Measurements from ENCODE around the gene RUSC2.

Gene RUSC2

DNA sequence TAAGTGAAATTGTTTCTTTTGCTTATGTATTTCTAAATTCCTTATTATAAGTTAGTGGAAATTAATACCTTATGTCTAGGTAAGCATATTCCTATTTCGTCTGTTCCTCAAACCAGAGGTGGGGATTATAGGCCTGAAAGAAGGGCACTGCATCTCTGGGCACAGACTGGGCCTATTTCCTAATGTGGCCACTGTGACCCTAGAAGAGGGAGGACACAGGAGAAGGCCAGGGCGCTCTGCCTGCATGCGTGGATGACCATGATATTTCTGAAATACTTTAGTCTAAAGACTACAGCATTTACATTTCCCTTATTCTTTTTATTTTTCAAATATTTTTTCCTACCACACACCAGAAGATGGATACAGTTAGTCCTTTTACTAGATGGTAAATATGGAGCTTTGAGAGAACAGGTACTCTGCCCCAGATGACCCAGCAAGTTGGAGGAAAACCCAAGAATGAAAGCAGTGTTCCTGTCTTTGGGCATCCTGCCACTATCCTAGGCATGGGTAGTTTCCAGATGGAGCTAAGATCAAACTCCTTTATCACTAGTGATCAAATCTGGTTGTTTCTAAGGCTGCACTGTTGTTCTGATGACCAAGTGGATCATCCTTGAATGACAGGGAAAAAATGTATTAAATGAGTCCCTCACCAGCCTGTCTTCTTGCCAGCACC, 27.8 kb downstream of the RUSC2 start:
- TF ChIP-seq, protein P1, sequence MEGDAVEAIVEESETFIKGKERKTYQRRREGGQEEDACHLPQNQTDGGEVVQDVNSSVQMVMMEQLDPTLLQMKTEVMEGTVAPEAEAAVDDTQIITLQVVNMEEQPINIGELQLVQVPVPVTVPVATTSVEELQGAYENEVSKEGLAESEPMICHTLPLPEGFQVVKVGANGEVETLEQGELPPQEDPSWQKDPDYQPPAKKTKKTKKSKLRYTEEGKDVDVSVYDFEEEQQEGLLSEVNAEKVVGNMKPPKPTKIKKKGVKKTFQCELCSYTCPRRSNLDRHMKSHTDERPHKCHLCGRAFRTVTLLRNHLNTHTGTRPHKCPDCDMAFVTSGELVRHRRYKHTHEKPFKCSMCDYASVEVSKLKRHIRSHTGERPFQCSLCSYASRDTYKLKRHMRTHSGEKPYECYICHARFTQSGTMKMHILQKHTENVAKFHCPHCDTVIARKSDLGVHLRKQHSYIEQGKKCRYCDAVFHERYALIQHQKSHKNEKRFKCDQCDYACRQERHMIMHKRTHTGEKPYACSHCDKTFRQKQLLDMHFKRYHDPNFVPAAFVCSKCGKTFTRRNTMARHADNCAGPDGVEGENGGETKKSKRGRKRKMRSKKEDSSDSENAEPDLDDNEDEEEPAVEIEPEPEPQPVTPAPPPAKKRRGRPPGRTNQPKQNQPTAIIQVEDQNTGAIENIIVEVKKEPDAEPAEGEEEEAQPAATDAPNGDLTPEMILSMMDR (IDR thresholded peaks at IDR 0.05; ENCODE audit: borderline replicate concordance, insufficient read depth, low read depth, low read length), result no peak
- H3K4me3 ChIP-seq (ENCODE audit: low read depth, low read length), result no peak overlapping the region

GRCh38 chr9:35518225-35518821, 28.4 kb downstream of the RUSC2 start:
- no peak overlapping the region for H3K4me3 ChIP-seq (ENCODE audit: low read depth, low read length)
- TF ChIP-seq, protein P1 (IDR thresholded peaks at IDR 0.05; ENCODE audit: borderline replicate concordance, insufficient read depth, low read depth, low read length), result no peak

DNA sequence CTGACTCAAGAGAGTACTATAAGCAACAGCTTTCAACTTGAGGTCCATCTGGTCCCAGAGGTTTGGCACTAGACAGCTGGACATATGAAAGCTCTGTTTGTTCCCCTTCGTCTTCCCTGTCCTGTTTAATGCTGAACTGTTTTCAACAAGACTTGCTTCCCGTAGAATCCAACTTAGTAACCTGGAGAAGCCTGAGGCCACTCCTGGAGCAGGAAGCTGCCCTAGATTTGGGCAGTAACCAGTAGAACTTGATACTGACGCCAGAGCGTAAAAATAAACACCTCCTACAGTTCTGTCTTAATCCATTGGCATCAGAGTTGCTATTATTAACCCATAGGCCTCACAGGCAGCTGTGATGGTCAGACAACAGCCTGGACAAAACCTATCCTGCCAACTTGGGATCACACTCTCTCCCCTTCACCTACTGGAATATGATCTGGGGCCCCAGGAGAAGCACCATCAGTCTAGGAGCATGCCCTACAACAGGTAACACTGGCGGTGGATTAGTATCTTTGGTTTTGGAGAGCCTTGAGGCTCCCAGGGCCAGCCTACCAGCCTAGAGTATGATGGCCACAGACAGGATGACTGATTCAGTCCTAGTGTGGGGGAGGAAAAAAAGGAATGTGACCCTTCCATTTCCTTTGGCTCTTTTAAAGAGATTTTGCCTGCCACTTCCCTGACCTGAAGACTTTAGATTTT, 29.2 kb downstream of the RUSC2 start:
- H3K4me3 ChIP-seq (ENCODE audit: low read depth, low read length), result no peak overlapping the region
- TF ChIP-seq, protein P1 (IDR thresholded peaks at IDR 0.05; ENCODE audit: borderline replicate concordance, insufficient read depth, low read depth, low read length), result no peak

GRCh38 chr9:35519692-35520363, 29.9 kb downstream of the RUSC2 start:
- H3K4me3 ChIP-seq (ENCODE audit: low read depth, low read length), result no peak overlapping the region

DNA sequence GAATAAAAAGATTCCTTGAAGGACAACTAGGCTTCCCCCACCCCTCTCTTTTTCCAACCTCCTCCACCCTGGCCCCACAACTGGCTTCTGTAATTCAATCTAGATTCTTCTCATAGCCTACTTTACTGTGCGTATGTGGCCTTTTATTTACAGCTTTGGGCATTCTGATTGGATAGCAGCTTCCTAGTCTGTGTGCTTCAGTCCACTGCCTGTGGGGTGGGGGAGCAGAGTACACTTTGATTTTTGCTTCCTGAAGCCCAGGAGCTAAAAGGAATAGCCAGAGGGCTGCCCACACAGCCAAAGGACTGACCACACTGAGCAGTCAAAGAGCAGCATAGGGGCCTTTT, 30.4 kb downstream of the RUSC2 start:
- H3K4me3 ChIP-seq (ENCODE audit: low read depth, low read length), result no peak overlapping the region
- TF ChIP-seq, protein P1 (IDR thresholded peaks at IDR 0.05; ENCODE audit: borderline replicate concordance, insufficient read depth, low read depth, low read length), result no peak

More at GRCh38 chr9:35519692-35520363, 29.9 kb downstream of the RUSC2 start:
- TF ChIP-seq, protein P1 (IDR thresholded peaks at IDR 0.05; ENCODE audit: borderline replicate concordance, insufficient read depth, low read depth, low read length), result no peak

DNA sequence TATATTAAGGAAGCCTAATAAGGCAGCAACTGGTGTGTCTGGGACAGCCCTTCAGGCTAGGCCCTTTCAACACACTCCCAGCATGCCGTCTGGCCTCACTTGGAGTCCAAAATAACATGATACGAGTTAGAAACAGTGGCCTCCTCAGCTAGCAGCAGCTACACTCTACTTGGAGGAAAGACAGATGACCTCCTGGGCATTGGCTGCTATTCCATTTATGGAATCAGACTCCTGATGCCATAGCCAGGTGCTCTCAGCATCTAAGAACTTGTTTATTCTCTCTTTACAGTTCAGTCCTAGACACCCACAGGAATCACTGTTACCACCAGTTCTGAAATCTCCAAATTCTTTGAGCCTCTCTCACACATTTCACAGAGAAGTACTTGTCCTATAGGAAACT, 31.8 kb downstream of the RUSC2 start:
- TF ChIP-seq, protein P1 (IDR thresholded peaks at IDR 0.05; ENCODE audit: borderline replicate concordance, insufficient read depth, low read depth, low read length), result no peak
- H3K4me3 ChIP-seq (ENCODE audit: low read depth, low read length), result no peak overlapping the region
